Upper lobe of right lung (tissue), 1 donor: ENCODE data around the gene TNFSF12. TPM values are rescaled to one million over a fixed set of nuclear protein-coding genes. Genes with fewer than 3 reads are reported as not detected.

Experiments used
- ATAC-seq: fragments of 200-7000 bp; cut with Tn5 transposase; one replicate; pipeline ENCODE4 v1.9.1; 2020; ENCODE audit warnings: mild to moderate bottlenecking, moderate library complexity
- DNase-seq: peaks from one replicate; pipeline ENCODE4 v3.0.0-alpha.2; 2020
- H3K27ac ChIP-seq: fragments of 200-600 bp; one replicate; pipeline ENCODE4 v1.8.0; 2022
- H3K27me3 ChIP-seq: fragments of 200-600 bp; one replicate; pipeline ENCODE4 v1.8.0; 2022; ENCODE audit warnings: mild to moderate bottlenecking
- H3K36me3 ChIP-seq: fragments of 200-600 bp; one replicate; pipeline ENCODE4 v1.8.0; 2022
- H3K4me1 ChIP-seq: fragments of 200-600 bp; one replicate; pipeline ENCODE4 v1.8.0; 2022
- H3K4me3 ChIP-seq: fragments of 200-600 bp; one replicate; pipeline ENCODE4 v1.8.0; 2022; ENCODE audit warnings: mild to moderate bottlenecking
- H3K9me3 ChIP-seq: fragments of 200-600 bp; one replicate; pipeline ENCODE4 v1.8.0; 2022
- CTCF ChIP-seq: fragments of 200-600 bp; IDR thresholded peaks from one replicate; pipeline ENCODE4 v1.8.0; 2022; ENCODE audit warnings: antibody characterized with exemption
- intact Hi-C: fragments of 100-400 bp; cut with DNase I; formaldehyde crosslinking; loops from one replicate; pipeline ENCODE4 v1.11.0; 2022
- total RNA-seq: library from RNA; stranded (reverse); fragmentation: NEBNext Ultra II Directional; extraction: Animal tissue kit (Norgen Biotek cat#: 25700); gene quantifications from one replicate; pipeline ENCODE4 v1.2.1, GENCODE V29; 2021
- donor health status: DM: no; HTN: yes; CAD: no; lungs with severe emphysema.

TNFSF12 gene
- total RNA-seq, 1 donor from 2014 or later: 75.7 TPM

- H3K4me1 ChIP-seq: peaks cover 49% of the 10 kb centered on the region
- intact Hi-C loops: no loop called here
- H3K9me3 ChIP-seq: no peaks in the 10 kb centered on the region
- TF ChIP-seq CTCF: no peak
- no peak for ATAC-seq
- H3K27ac ChIP-seq: no peak overlapping the region
- H3K4me3 ChIP-seq: no peak overlapping the region
- no peaks in the 10 kb centered on the region for H3K36me3 ChIP-seq
- no peaks in the 10 kb centered on the region for H3K27me3 ChIP-seq
- DNase-seq: no peak
These were observed 6.6 kb downstream of the TNFSF12 start for GRCh38 chr17:7555320-7555948.

GRCh38 chr17:7556627-7557026 lies 7.8 kb downstream of the TNFSF12 start:
- no peak for TF ChIP-seq CTCF
- DNase-seq: no peak
- ATAC-seq: no peak
- Histone ChIP-seq H3K9me3 (no peaks in the 10 kb centered on the region), H3K4me1 (peaks cover 45% of the 10 kb centered on the region), H3K27ac (peak overlapping the region; percentile 96), H3K27me3 (no peaks in the 10 kb centered on the region), H3K4me3 (no peak overlapping the region), H3K36me3 (no peaks in the 10 kb centered on the region)
- intact Hi-C loops: no loop called here

- no peaks in the 10 kb centered on the region for H3K9me3 ChIP-seq
- no peak overlapping the region for H3K4me3 ChIP-seq
- peak; percentile 65 for DNase-seq
These were observed 8.4 kb downstream of the TNFSF12 start for GRCh38 chr17:7557147-7557764.

GRCh38 chr17:7557775-7558543 lies 9.1 kb downstream of the TNFSF12 start:
- Histone ChIP-seq H3K36me3 (no peaks in the 10 kb centered on the region), H3K9me3 (no peaks in the 10 kb centered on the region), H3K4me3 (peak overlapping the region; percentile 91), H3K4me1 (peaks cover 49% of the 10 kb centered on the region), H3K27ac (peak overlapping the region; percentile 96), H3K27me3 (no peaks in the 10 kb centered on the region)
- no peak for TF ChIP-seq CTCF
- ATAC-seq: peak; percentile 83
- intact Hi-C loops: no loop called here
- peak; percentile 97 for DNase-seq

More at GRCh38 chr17:7557147-7557764, 8.4 kb downstream of the TNFSF12 start:
- H3K27me3 ChIP-seq: no peaks in the 10 kb centered on the region
- H3K36me3 ChIP-seq: no peaks in the 10 kb centered on the region
- H3K4me1 ChIP-seq: peaks cover 45% of the 10 kb centered on the region
- H3K27ac ChIP-seq: peak overlapping the region; percentile 96
- intact Hi-C loops: no loop called here
- TF ChIP-seq CTCF: no peak
- ATAC-seq: no peak

GRCh38 chr17:7558544-7559319 lies 9.9 kb downstream of the TNFSF12 start, which contains the start of gene TNFSF13:
TSS of gene TNFSF13 (plus strand) at chr17:7558750. CDS start at chr17:7559040, 290 bp downstream.
- Histone ChIP-seq H3K27ac (peak within 1 kb of the TSS; percentile 96), H3K9me3 (no peaks in the 10 kb centered on the region), H3K36me3 (peaks cover 6% of the 10 kb centered on the region), H3K4me1 (peaks cover 53% of the 10 kb centered on the region), H3K4me3 (peak within 1 kb of the TSS; percentile 91), H3K27me3 (no peaks in the 10 kb centered on the region)
- TF ChIP-seq CTCF: no peak
- intact Hi-C loops: no loop called here
- peak; percentile 87 for DNase-seq
- peak; percentile 17 for ATAC-seq
